Measurements from ENCODE around the gene ZNF814.

ZNF814 gene

GRCh38 chr19:57803594-57804325, 85.1 kb downstream of the ZNF814 start:
- no CpG with 5 or more reads among the region's 19 CpGs for WGBS (ENCODE audit: extremely low coverage, insufficient coverage, insufficient read length)

GRCh38 chr19:57803265-57803593, 85.6 kb downstream of the ZNF814 start:
- Histone ChIP-seq H3K4ac (ENCODE audit: low read depth, low read length) (no peak overlapping the region), H3K4me2 (ENCODE audit: low read length) (peak overlapping the region; percentile 58), H4K8ac (ENCODE audit: low read depth, low read length) (no peak overlapping the region), H2BK5ac (ENCODE audit: low read depth, low read length, poor library complexity) (peak overlapping the region; percentile 94), H3K79me1 (ENCODE audit: low read length) (peaks cover 15% of the 10 kb centered on the region), H3K23ac (ENCODE audit: low read length) (no peak overlapping the region), H3K9me3 (ENCODE audit: insufficient read depth, low read depth, low read length) (no peaks in the 10 kb centered on the region), H4K12ac (ENCODE audit: low read depth, low read length) (no peak overlapping the region), H2BK120ac (ENCODE audit: insufficient read depth, low read length, poor library complexity) (peak overlapping the region; percentile 15), H3K36me3 (ENCODE audit: control insufficient read depth in 1 of 2, insufficient read depth in 2 of 2, low read length in 2 of 2) (peaks cover 7 to 13% of the 10 kb centered on the region in 2 experiments), H3K4me1 (ENCODE audit: control insufficient read depth in 1 of 2, insufficient read depth in 2 of 2, low read length in 2 of 2) (peaks cover 9 to 15% of the 10 kb centered on the region in 2 experiments), H2BK12ac (ENCODE audit: low read length) (no peak overlapping the region), H3K4me3 (ENCODE audit: low read depth, low read length) (no peak overlapping the region), H3K79me2 (ENCODE audit: control insufficient read depth, insufficient read depth, low read length, poor library complexity) (peaks cover 1% of the 10 kb centered on the region), H2AK5ac (ENCODE audit: low read length) (no peak overlapping the region), H3K27me3 (ENCODE audit: insufficient read depth, low read length) (no peaks in the 10 kb centered on the region), H3K27ac (ENCODE audit: low read depth, low read length) (peak overlapping the region; percentile 98), H3K18ac (ENCODE audit: low read length) (no peak overlapping the region), H3K9ac (ENCODE audit: low read length) (no peak overlapping the region), H3K14ac (ENCODE audit: low read length) (no peak overlapping the region), H2AFZ (ENCODE audit: insufficient read depth, low read length, poor library complexity) (no peak overlapping the region), H4K91ac (ENCODE audit: low read depth, low read length) (peak overlapping the region; percentile 96)
- DNase-seq: no peak
- no CpG with 5 or more reads among the region's 6 CpGs for WGBS (ENCODE audit: extremely low coverage, insufficient coverage, insufficient read length)

More at GRCh38 chr19:57803594-57804325, 85.1 kb downstream of the ZNF814 start:
- Histone ChIP-seq H3K4me3 (ENCODE audit: low read depth, low read length) (peak overlapping the region; percentile 38), H3K14ac (ENCODE audit: low read length) (peak overlapping the region; percentile 88), H2AK5ac (ENCODE audit: low read length) (peak overlapping the region; percentile 81), H3K36me3 (ENCODE audit: control insufficient read depth in 1 of 2, insufficient read depth in 2 of 2, low read length in 2 of 2) (peaks cover 9 to 18% of the 10 kb centered on the region in 2 experiments), H3K79me2 (ENCODE audit: control insufficient read depth, insufficient read depth, low read length, poor library complexity) (peaks cover 1% of the 10 kb centered on the region), H2BK5ac (ENCODE audit: low read depth, low read length, poor library complexity) (peak overlapping the region; percentile 94), H4K8ac (ENCODE audit: low read depth, low read length) (peak overlapping the region; percentile 87), H3K27ac (ENCODE audit: low read depth, low read length) (peak overlapping the region; percentile 98), H4K91ac (ENCODE audit: low read depth, low read length) (peak overlapping the region; percentile 96), H3K79me1 (ENCODE audit: low read length) (peaks cover 15% of the 10 kb centered on the region), H3K9ac (ENCODE audit: low read length) (peak overlapping the region; percentile 60), H3K18ac (ENCODE audit: low read length) (peak overlapping the region; percentile 23), H2BK12ac (ENCODE audit: low read length) (no peak overlapping the region), H3K23ac (ENCODE audit: low read length) (no peak overlapping the region), H3K4ac (ENCODE audit: low read depth, low read length) (peak overlapping the region; percentile 6), H2BK120ac (ENCODE audit: insufficient read depth, low read length, poor library complexity) (peak overlapping the region; percentile 96), H4K12ac (ENCODE audit: low read depth, low read length) (peak overlapping the region; percentile 4), H3K9me3 (ENCODE audit: insufficient read depth, low read depth, low read length) (no peaks in the 10 kb centered on the region), H3K4me2 (ENCODE audit: low read length) (peak overlapping the region; percentile 58), H3K27me3 (ENCODE audit: insufficient read depth, low read length) (no peaks in the 10 kb centered on the region), H3K4me1 (ENCODE audit: control insufficient read depth in 1 of 2, insufficient read depth in 2 of 2, low read length in 2 of 2) (peaks cover 4 to 12% of the 10 kb centered on the region in 2 experiments), H2AFZ (ENCODE audit: insufficient read depth, low read length, poor library complexity) (no peak overlapping the region)
- peak; percentile 70 to 76 for DNase-seq

- peak overlapping the region; percentile 61 for H4K91ac ChIP-seq (ENCODE audit: low read depth, low read length)
- H3K79me1 ChIP-seq (ENCODE audit: low read length): peaks cover 15% of the 10 kb centered on the region
- H3K27me3 ChIP-seq (ENCODE audit: insufficient read depth, low read length): no peaks in the 10 kb centered on the region
- no peak overlapping the region for H3K18ac ChIP-seq (ENCODE audit: low read length)
- H4K8ac ChIP-seq (ENCODE audit: low read depth, low read length): no peak overlapping the region
- peaks cover 1% of the 10 kb centered on the region for H3K79me2 ChIP-seq (ENCODE audit: control insufficient read depth, insufficient read depth, low read length, poor library complexity)
- H2AK5ac ChIP-seq (ENCODE audit: low read length): no peak overlapping the region
- no peaks in the 10 kb centered on the region for H3K9me3 ChIP-seq (ENCODE audit: insufficient read depth, low read depth, low read length)
- no peak overlapping the region for H3K14ac ChIP-seq (ENCODE audit: low read length)
- no peak overlapping the region for H2BK120ac ChIP-seq (ENCODE audit: insufficient read depth, low read length, poor library complexity)
- H4K12ac ChIP-seq (ENCODE audit: low read depth, low read length): no peak overlapping the region
- H2BK12ac ChIP-seq (ENCODE audit: low read length): peak overlapping the region; percentile 51
- no CpG with 5 or more reads among the region's 4 CpGs for WGBS (ENCODE audit: extremely low coverage, insufficient coverage, insufficient read length)
- H3K36me3 ChIP-seq (ENCODE audit: control insufficient read depth in 1 of 2, insufficient read depth in 2 of 2, low read length in 2 of 2): peaks cover 4 to 7% of the 10 kb centered on the region in 2 experiments
- H3K4me1 ChIP-seq (ENCODE audit: control insufficient read depth in 1 of 2, insufficient read depth in 2 of 2, low read length in 2 of 2): peaks cover 9 to 15% of the 10 kb centered on the region in 2 experiments
- no peak overlapping the region for H3K9ac ChIP-seq (ENCODE audit: low read length)
- no peak for DNase-seq
- H3K4ac ChIP-seq (ENCODE audit: low read depth, low read length): no peak overlapping the region
- no peak overlapping the region for H3K4me2 ChIP-seq (ENCODE audit: low read length)
- H2AFZ ChIP-seq (ENCODE audit: insufficient read depth, low read length, poor library complexity): no peak overlapping the region
- no peak overlapping the region for H3K4me3 ChIP-seq (ENCODE audit: low read depth, low read length)
- H3K27ac ChIP-seq (ENCODE audit: low read depth, low read length): no peak overlapping the region
- no peak overlapping the region for H3K23ac ChIP-seq (ENCODE audit: low read length)
- H2BK5ac ChIP-seq (ENCODE audit: low read depth, low read length, poor library complexity): no peak overlapping the region
These were observed 86.6 kb downstream of the ZNF814 start for GRCh38 chr19:57802269-57802668.

- no peak overlapping the region for H3K9ac ChIP-seq (ENCODE audit: low read length)
- no peak overlapping the region for H4K8ac ChIP-seq (ENCODE audit: low read depth, low read length)
- H3K23ac ChIP-seq (ENCODE audit: low read length): no peak overlapping the region
- H3K79me1 ChIP-seq (ENCODE audit: low read length): peaks cover 15% of the 10 kb centered on the region
- H3K9me3 ChIP-seq (ENCODE audit: insufficient read depth, low read depth, low read length): no peaks in the 10 kb centered on the region
- no peak overlapping the region for H2AFZ ChIP-seq (ENCODE audit: insufficient read depth, low read length, poor library complexity)
- no peak overlapping the region for H3K4me3 ChIP-seq (ENCODE audit: low read depth, low read length)
- H2BK12ac ChIP-seq (ENCODE audit: low read length): no peak overlapping the region
- no peak overlapping the region for H3K4ac ChIP-seq (ENCODE audit: low read depth, low read length)
- no peak for DNase-seq
- H3K27me3 ChIP-seq (ENCODE audit: insufficient read depth, low read length): no peaks in the 10 kb centered on the region
- no peak overlapping the region for H3K14ac ChIP-seq (ENCODE audit: low read length)
- peak overlapping the region; percentile 39 for H3K4me2 ChIP-seq (ENCODE audit: low read length)
- WGBS (ENCODE audit: extremely low coverage, insufficient coverage, insufficient read length): no CpG with 5 or more reads among the region's 5 CpGs
- peaks cover 9 to 14% of the 10 kb centered on the region in 2 experiments for H3K4me1 ChIP-seq (ENCODE audit: control insufficient read depth in 1 of 2, insufficient read depth in 2 of 2, low read length in 2 of 2)
- H4K12ac ChIP-seq (ENCODE audit: low read depth, low read length): no peak overlapping the region
- H3K18ac ChIP-seq (ENCODE audit: low read length): no peak overlapping the region
- H3K79me2 ChIP-seq (ENCODE audit: control insufficient read depth, insufficient read depth, low read length, poor library complexity): peaks cover 1% of the 10 kb centered on the region
- no peak overlapping the region for H2AK5ac ChIP-seq (ENCODE audit: low read length)
- H2BK5ac ChIP-seq (ENCODE audit: low read depth, low read length, poor library complexity): no peak overlapping the region
- H2BK120ac ChIP-seq (ENCODE audit: insufficient read depth, low read length, poor library complexity): no peak overlapping the region
- peaks cover 2 to 5% of the 10 kb centered on the region in 2 experiments for H3K36me3 ChIP-seq (ENCODE audit: control insufficient read depth in 1 of 2, insufficient read depth in 2 of 2, low read length in 2 of 2)
- no peak overlapping the region for H4K91ac ChIP-seq (ENCODE audit: low read depth, low read length)
- H3K27ac ChIP-seq (ENCODE audit: low read depth, low read length): peak overlapping the region; percentile 44
These were observed 88.1 kb downstream of the ZNF814 start for GRCh38 chr19:57800696-57801095.

Measured in trophoblast cell (in vitro differentiated cells and primary cell).